ENCODE measurements around the gene PIK3CD. TPM values are rescaled to one million over a fixed set of nuclear protein-coding genes. Genes with fewer than 3 reads are reported as not detected.

The PIK3CD gene
- total and polyA plus RNA-seq, 2 of the 8 experiments (the other 6 are each of a cell fraction or from before 2014, with no cell fraction given) = 20.6 to 24.1 TPM

GRCh38 chr1:9767964-9768668 is 116.6 kb downstream of the PIK3CD start:
- POLR2A ChIA-PET (ENCODE audit: partially characterized antibody) = no interaction called here
- CTCF ChIA-PET (ENCODE audit: partially characterized antibody) = interaction anchor here (0.8 to 2.0 kb wide), 5 partner anchors 13 to 174 kb away, joined by 3 to 7 read pairs (median 3); no protein-coding TSS in a partner anchor

More at GRCh38 chr1:9767964-9768668, 116.6 kb downstream of the PIK3CD start:
- H4K20me1 ChIP-seq (replicated peaks in 1 of 2; ENCODE audit: control insufficient read depth in 1 of 2, insufficient read depth in 2 of 2, low read length in 2 of 2) = peaks cover 0 to 10% of the 10 kb centered on the region in 2 experiments
- no peak overlapping the region for H3K9ac ChIP-seq (replicated peaks in 1 of 4; ENCODE audit: extremely low read depth in 1 of 4, low read depth in 3 of 4, low read length in 3 of 4)
- FAIRE-seq (no peak), DNase-seq (ENCODE audit: low read depth in 1 of 2, low spot score in 2 of 2) (peak in 1 of 2 experiments; percentile 58)
- H3K36me3 ChIP-seq (ENCODE audit: control insufficient read depth in 2 of 4, insufficient read depth in 4 of 4, low read length in 3 of 4) = peaks cover 2 to 10% (median 7%) of the 10 kb centered on the region in 4 experiments; a peak in 5 of 8 replicates
- no peak overlapping the region for H3K4ac ChIP-seq (replicated peaks; ENCODE audit: insufficient read length, low read depth, low read length)
- H3K56ac ChIP-seq (replicated peaks; ENCODE audit: insufficient read length, low read depth, low read length) = no peak overlapping the region
- no peak overlapping the region for H3K18ac ChIP-seq (ENCODE audit: extremely low read depth, low read length)
- 96% methylated on average over 8 of the region's 24 CpGs; no CpG with 5 or more reads in 1 of the 2 experiments for WGBS, 2 experiments (ENCODE audit: extremely low coverage in 1 of 2, insufficient coverage in 1 of 2, insufficient read length in 1 of 2, insufficient replicate concordance in 2 of 2, low coverage in 1 of 2, low lambda C conversion rate in 2 of 2, missing lambda C conversion rate in 1 of 2)
- peaks cover 0 to 7% (median under 1%) of the 10 kb centered on the region in 4 experiments; a peak in 3 of 7 replicates for H3K4me1 ChIP-seq (replicated peaks in 1 of 4; ENCODE audit: control insufficient read depth in 3 of 4, insufficient read depth in 4 of 4, low read length in 3 of 4)
- H3K9me3 ChIP-seq (ENCODE audit: insufficient read depth in 2 of 2, low read depth in 1 of 2, low read length in 1 of 2) = no peaks in the 10 kb centered on the region
- no peak overlapping the region for H2AK5ac ChIP-seq (ENCODE audit: low read depth, low read length)
- peaks cover 2% of the 10 kb centered on the region for H3K79me1 ChIP-seq (ENCODE audit: low read depth, low read length)
- H2BK20ac ChIP-seq (ENCODE audit: low read length) = no peak overlapping the region
- no peak overlapping the region for H3K27ac ChIP-seq (ENCODE audit: low read depth, low read length)
- no peak overlapping the region for H3K23ac ChIP-seq (ENCODE audit: insufficient read length)
- H3K27me3 ChIP-seq (replicated peaks in 1 of 4; ENCODE audit: control insufficient read depth in 3 of 4, extremely low read depth in 1 of 4, insufficient read depth in 3 of 4, low read length in 3 of 4) = no peaks in the 10 kb centered on the region
- H4K8ac ChIP-seq (ENCODE audit: extremely low read depth, insufficient read depth, low read length) = no peak overlapping the region
- no peak overlapping the region for H3K4me2 ChIP-seq (ENCODE audit: insufficient read depth in 1 of 2, low read depth in 2 of 2, low read length in 2 of 2)
- H2BK12ac ChIP-seq (ENCODE audit: low read depth, low read length) = no peak overlapping the region; the same call in 1 of the 2 replicates
- no peak overlapping the region for H2BK15ac ChIP-seq (ENCODE audit: low read length)
- H2BK5ac ChIP-seq (ENCODE audit: low read depth, low read length) = no peak overlapping the region
- H3K14ac ChIP-seq (ENCODE audit: insufficient read length) = no peak overlapping the region
- no peak overlapping the region for H4K5ac ChIP-seq (ENCODE audit: insufficient read length, low read depth, low read length)
- TF ChIP-seq KDM1A (IDR thresholded peaks at IDR 0.05; ENCODE audit: borderline replicate concordance, low read length) (peak; percentile 88; the same call in 1 of the 2 replicates), SUZ12 (IDR thresholded peaks at IDR 0.05; ENCODE audit: low read length) (no peak), ATF3 (IDR thresholded peaks at IDR 0.05; ENCODE audit: insufficient read depth, low read depth, low read length) (no peak), E2F6 (IDR thresholded peaks at IDR 0.05) (no peak)
- no peaks in the 10 kb centered on the region for H3K23me2 ChIP-seq (ENCODE audit: low read depth, low read length)
- H3K4me3 ChIP-seq (ENCODE audit: extremely low read depth in 1 of 4, insufficient read depth in 2 of 4, low read depth in 3 of 4, low read length in 4 of 4) = no peak overlapping the region
- peaks cover 0 to 43% of the 10 kb centered on the region in 2 experiments; a peak in 2 of 4 replicates for H3K79me2 ChIP-seq (ENCODE audit: control insufficient read depth in 1 of 2, insufficient read depth in 2 of 2, low read length in 2 of 2)
- no peak overlapping the region for H2BK120ac ChIP-seq (replicated peaks; ENCODE audit: low read depth, low read length)
- H4K91ac ChIP-seq (replicated peaks; ENCODE audit: insufficient read length, low read length) = no peak overlapping the region
- H2AFZ ChIP-seq (ENCODE audit: low read length) = no peak overlapping the region

Data from H1 (cell line).